ENCODE results near the gene GALNT14.
A peak's percentile ranks its signal among the peaks of the same experiment; 100 is the strongest.

The GALNT14 gene

DNA sequence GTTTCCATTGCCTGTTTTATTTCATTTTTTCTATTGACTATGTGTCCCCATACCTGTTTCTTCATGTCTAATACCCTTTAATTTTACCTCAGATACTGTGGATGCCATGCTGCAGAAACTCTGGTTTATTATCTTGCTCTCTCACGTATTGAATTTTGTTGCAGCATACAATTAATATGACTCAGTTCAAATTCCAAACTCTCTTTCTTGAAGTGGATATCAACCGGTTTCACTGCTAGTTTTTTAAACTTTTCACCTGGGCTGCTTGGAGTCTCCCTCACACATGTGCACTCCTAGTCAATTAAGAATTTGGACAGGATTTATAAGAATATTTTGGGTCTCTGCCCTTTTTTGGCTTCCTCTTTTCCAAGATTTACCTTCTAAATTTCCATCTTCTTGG is 260.4 kb downstream of the GALNT14 start:
- no peak for DNase-seq

- DNase-seq, result no peak
Observed at GRCh38 chr2:30872797-30873196, 265.4 kb downstream of the GALNT14 start.

GRCh38 chr2:30871980-30872789 is 266.1 kb downstream of the GALNT14 start:
- peak; percentile 56 for DNase-seq

GRCh38 chr2:30871440-30871839 is 266.8 kb downstream of the GALNT14 start:
- DNase-seq, result no peak

- no peak for DNase-seq
Observed at GRCh38 chr2:30869988-30870387, 268.3 kb downstream of the GALNT14 start.

DNA sequence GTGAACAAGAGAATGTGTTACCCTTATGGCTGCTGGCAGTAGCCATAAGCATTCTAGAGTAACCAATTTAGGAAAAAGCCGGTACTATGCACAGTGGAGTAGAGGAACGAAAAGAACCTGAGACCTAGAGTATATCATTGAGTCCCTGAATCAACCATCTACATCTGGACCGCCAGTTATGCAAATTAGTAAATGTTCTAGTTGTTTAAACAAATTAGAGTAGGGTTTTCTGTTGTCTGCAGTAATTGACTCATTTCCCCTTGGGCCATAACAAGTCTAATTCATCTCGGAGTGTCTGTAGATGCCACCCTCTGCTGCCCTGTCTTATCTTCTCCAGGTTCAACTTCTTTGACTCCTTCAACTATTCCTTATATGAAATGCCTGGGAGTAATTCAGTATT is 270.9 kb downstream of the GALNT14 start:
- no peak for DNase-seq

GRCh38 chr2:30866974-30867373 is 271.3 kb downstream of the GALNT14 start:
- no peak for DNase-seq

GRCh38 chr2:30865892-30866681 is 272.2 kb downstream of the GALNT14 start:
- no peak for DNase-seq

GRCh38 chr2:30865243-30865642 is 273.0 kb downstream of the GALNT14 start:
- DNase-seq, result no peak

DNA sequence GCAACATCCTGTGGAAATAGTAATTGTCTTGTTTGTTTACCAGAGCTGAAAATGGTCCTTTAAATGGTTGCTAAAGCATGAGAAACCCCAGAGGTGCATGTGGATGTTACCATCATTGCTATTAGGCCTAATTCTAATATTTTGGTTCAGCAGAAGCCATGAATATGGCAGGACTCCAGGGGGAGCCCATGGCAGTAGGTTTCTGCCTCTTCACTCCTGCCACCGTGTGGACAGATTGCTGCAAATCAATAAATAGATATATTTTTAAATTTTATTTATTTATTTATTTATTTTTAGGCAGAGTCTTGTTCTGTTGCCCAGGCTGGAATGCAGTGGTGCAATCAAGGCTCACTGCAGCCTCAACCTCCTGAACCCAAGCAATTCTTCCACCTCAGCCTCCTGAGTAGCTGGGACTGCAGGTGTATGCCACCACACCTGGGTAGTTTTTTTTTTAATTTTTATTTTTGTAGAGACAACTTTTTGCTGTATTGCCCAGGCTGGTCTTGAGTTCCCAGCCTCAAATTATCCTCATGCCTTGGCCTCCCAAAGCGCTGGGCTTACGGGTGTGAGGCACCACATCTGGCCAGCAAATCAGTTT is 276.1 kb downstream of the GALNT14 start:
- DNase-seq, result peak; percentile 14

- DNase-seq, result no peak
Observed at GRCh38 chr2:30860726-30861125, 277.5 kb downstream of the GALNT14 start.
